GM23248 (cell line): ENCODE data around the gene RAP2B. TPM values are rescaled to one million over a fixed set of nuclear protein-coding genes. Genes with fewer than 3 reads are reported as not detected.

Experiments used
- DNase-seq: peaks from one replicate; pipeline ENCODE4 v3.0.0-alpha.2; 2015
- H2AFZ ChIP-seq: fragments of 200-600 bp; sonication (generic); 2 replicates; pipeline ENCODE4 v1.6.1; 2016; ENCODE audit warnings: antibody characterized with exemption
- H3F3A ChIP-seq: fragments of 200-600 bp; sonication (generic); 2 replicates; pipeline ENCODE4 v1.6.1; 2016; ENCODE audit warnings: mild to moderate bottlenecking, antibody characterized with exemption, mixed run types; ENCODE audit not compliant: insufficient read depth
- H3K27ac ChIP-seq: fragments of 200-600 bp; sonication (generic); 2 replicates; pipeline ENCODE4 v1.5.1; 2016; ENCODE audit warnings: mild to moderate bottlenecking
- H3K27me3 ChIP-seq: fragments of 200-600 bp; sonication (generic); replicated peaks from 2 replicates; pipeline ENCODE4 v1.6.1; 2016; ENCODE audit warnings: mild to moderate bottlenecking; ENCODE audit not compliant: insufficient read depth
- H3K36me3 ChIP-seq: fragments of 200-600 bp; sonication (generic); 2 replicates; pipeline ENCODE4 v1.6.1; 2016; ENCODE audit warnings: low read depth, mild to moderate bottlenecking
- H3K4me1 ChIP-seq: fragments of 200-600 bp; sonication (generic); 2 replicates; pipeline ENCODE4 v1.6.1; 2016; ENCODE audit warnings: mild to moderate bottlenecking; ENCODE audit not compliant: insufficient read depth
- H3K4me2 ChIP-seq: fragments of 200-600 bp; sonication (generic); one replicate; pipeline ENCODE4 v1.6.1; 2016; ENCODE audit warnings: mild to moderate bottlenecking; ENCODE audit not compliant: unreplicated experiment
- H3K4me3 ChIP-seq: fragments of 200-600 bp; sonication (generic); 2 replicates; pipeline ENCODE4 v1.5.1; 2016; ENCODE audit warnings: mild to moderate bottlenecking
- H3K79me2 ChIP-seq: fragments of 200-600 bp; sonication (generic); 2 replicates; pipeline ENCODE4 v1.6.1; 2016; ENCODE audit warnings: mild to moderate bottlenecking; ENCODE audit not compliant: insufficient read depth
- H3K9ac ChIP-seq: fragments of 200-600 bp; sonication (generic); 2 replicates; pipeline ENCODE4 v1.6.1; 2016; ENCODE audit warnings: mild to moderate bottlenecking
- H3K9me2 ChIP-seq: fragments of 200-600 bp; sonication (generic); 2 replicates; pipeline ENCODE4 v1.6.1; 2016; ENCODE audit warnings: mixed run types, mild to moderate bottlenecking, moderate library complexity; ENCODE audit not compliant: insufficient read depth
- H3K9me3 ChIP-seq: fragments of 200-600 bp; sonication (generic); one replicate; pipeline ENCODE4 v1.6.1; 2017; ENCODE audit warnings: low read depth
- H4K20me1 ChIP-seq: fragments of 200-600 bp; sonication (generic); 2 replicates; pipeline ENCODE4 v1.6.0; 2016; ENCODE audit not compliant: insufficient read depth
- EZH2 ChIP-seq: fragments of 200-600 bp; sonication (generic); IDR thresholded peaks from 2 replicates; pipeline ENCODE4 v1.6.1; 2018; ENCODE audit warnings: antibody characterized with exemption, mild to moderate bottlenecking; ENCODE audit not compliant: insufficient read depth, poor library complexity, severe bottlenecking
- EZH2phosphoT487 ChIP-seq: fragments of 200-600 bp; sonication (generic); IDR thresholded peaks from 2 replicates; pipeline ENCODE4 v1.6.1; 2018; ENCODE audit warnings: antibody characterized with exemption, moderate library complexity, mild to moderate bottlenecking, low read depth; ENCODE audit not compliant: insufficient read depth
- WGBS, 2 experiments: methylation state at CpG; one replicate each; pipeline ENCODE4 v1.1.6; 2015 to 2017; ENCODE audit warnings: low lambda C conversion rate in 2 of 2, low coverage in 1 of 2; ENCODE audit errors: missing lambda C conversion rate in 2 of 2; 5-methylcytosine and 5-hydroxymethylcytosine counted together
- in situ Hi-C: fragments of 300-500 bp; cut with MboI; formaldehyde crosslinking; loops from 2 replicates; pipeline ENCODE4 v1.15.0; 2020
- polyA plus RNA-seq: library from polyadenylated mRNA; unstranded; fragments of >200 nt; fragmentation: Nextera tagmentation; extraction: Ambion mirVana; gene quantifications from 2 replicates; pipeline ENCODE4 v1.2.1, GENCODE V29; 2016
- total RNA-seq: library from RNA; depleted of rRNA; stranded (reverse); fragments of >200 nt; shearing (Covaris generic); gene quantifications from 2 replicates; pipeline ENCODE4 v1.2.3, GENCODE V29; 2014

Gene RAP2B
- total and polyA plus RNA-seq, 2 experiments from 2014 or later, result 12.9 to 13.2 TPM

DNA sequence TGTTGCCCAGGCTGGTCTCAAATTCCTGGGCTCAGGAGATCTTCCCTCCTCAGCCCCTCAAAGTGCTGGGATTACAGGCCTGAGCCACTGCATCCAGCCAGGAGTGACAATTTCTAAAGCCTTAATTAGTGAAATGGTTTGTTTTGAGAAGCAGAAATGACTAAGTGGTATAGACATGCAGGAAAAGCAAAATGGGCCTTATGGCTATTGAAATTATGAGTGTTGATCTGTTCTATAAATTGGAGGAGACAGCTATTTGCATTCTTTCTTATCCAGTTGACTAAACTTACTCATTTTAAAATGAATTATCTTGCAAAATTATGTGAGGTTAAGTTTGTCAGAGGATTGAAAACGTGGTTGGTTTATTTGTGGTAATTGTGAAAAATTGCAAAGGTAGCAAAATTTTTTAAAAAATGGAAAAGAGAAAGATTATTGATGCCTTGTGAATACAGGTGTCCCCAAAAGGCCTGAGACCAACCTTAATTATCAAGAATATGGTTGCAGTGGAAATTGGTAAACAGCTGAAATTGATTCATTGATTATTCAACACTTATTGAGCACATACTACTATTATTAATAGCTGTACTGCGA is 7.9 kb downstream of the RAP2B start:
- no peak overlapping the region for H2AFZ ChIP-seq
- H3K4me3 ChIP-seq, result no peak overlapping the region
- TF ChIP-seq EZH2phosphoT487, result no peak
- no peak for TF ChIP-seq EZH2
- no peaks in the 10 kb centered on the region for H3K9me2 ChIP-seq
- no peaks in the 10 kb centered on the region for H3K9me3 ChIP-seq
- no peak overlapping the region for H3K4me2 ChIP-seq
- WGBS, 2 experiments, result 48 to 51% methylated on average over 2 of the region's 2 CpGs
- peaks cover 41% of the 10 kb centered on the region for H3K79me2 ChIP-seq
- H3K9ac ChIP-seq, result no peak overlapping the region
- H3K27me3 ChIP-seq, result no peaks in the 10 kb centered on the region
- in situ Hi-C loops, result loop anchor here (10.0 to 25.0 kb wide), 4 partner anchors 115 to 592 kb away; no protein-coding TSS in a partner anchor
- peaks cover 40% of the 10 kb centered on the region for H3K4me1 ChIP-seq
- H3F3A ChIP-seq, result peaks cover 34% of the 10 kb centered on the region
- no peaks in the 10 kb centered on the region for H3K36me3 ChIP-seq
- no peak overlapping the region for H3K27ac ChIP-seq
- H4K20me1 ChIP-seq, result peaks cover 8% of the 10 kb centered on the region; the same call in 1 of the 2 replicates
- DNase-seq, result peak; percentile 11

GRCh38 chr3:153171256-153171655 is 9.2 kb downstream of the RAP2B start:
- H2AFZ ChIP-seq, result no peak overlapping the region
- no peak overlapping the region for H3K4me2 ChIP-seq
- H3K9ac ChIP-seq, result no peak overlapping the region
- H3K27ac ChIP-seq, result no peak overlapping the region
- H3K4me1 ChIP-seq, result peaks cover 27% of the 10 kb centered on the region
- peaks cover 29% of the 10 kb centered on the region for H3F3A ChIP-seq
- no peaks in the 10 kb centered on the region for H3K9me2 ChIP-seq
- H3K9me3 ChIP-seq, result no peaks in the 10 kb centered on the region
- no peak for TF ChIP-seq EZH2phosphoT487
- no peak for TF ChIP-seq EZH2
- no peak for DNase-seq
- H3K79me2 ChIP-seq, result peaks cover 28% of the 10 kb centered on the region
- H3K4me3 ChIP-seq, result no peak overlapping the region
- no peaks in the 10 kb centered on the region for H3K36me3 ChIP-seq
- WGBS, 2 experiments, result 72 to 78% methylated on average over 2 of the region's 2 CpGs
- H3K27me3 ChIP-seq, result no peaks in the 10 kb centered on the region
- in situ Hi-C loops, result loop anchor here (25.0 kb wide), 1 partner anchor 591 kb away; no protein-coding TSS in a partner anchor
- no peaks in the 10 kb centered on the region; the same call in 1 of the 2 replicates for H4K20me1 ChIP-seq

GRCh38 chr3:153171918-153172317 is 9.9 kb downstream of the RAP2B start:
- 92 to 95% methylated on average over 4 of the region's 4 CpGs for WGBS, 2 experiments
- TF ChIP-seq EZH2 (no peak), EZH2phosphoT487 (no peak)
- H3K9ac ChIP-seq, result no peak overlapping the region

GRCh38 chr3:153172796-153173757 is 11.1 kb downstream of the RAP2B start:
- 88 to 91% methylated on average over 19 of the region's 19 CpGs for WGBS, 2 experiments
- Histone ChIP-seq H3K9ac (no peak overlapping the region), H3K79me2 (peaks cover 9% of the 10 kb centered on the region; the same call in 1 of the 2 replicates), H3K9me2 (no peaks in the 10 kb centered on the region), H3K4me2 (peak overlapping the region; percentile 25), H3K4me3 (no peak overlapping the region), H2AFZ (no peak overlapping the region), H4K20me1 (no peaks in the 10 kb centered on the region), H3K27ac (no peak overlapping the region), H3K9me3 (no peaks in the 10 kb centered on the region), H3K36me3 (no peaks in the 10 kb centered on the region), H3F3A (peaks cover 29% of the 10 kb centered on the region), H3K4me1 (peaks cover 19% of the 10 kb centered on the region), H3K27me3 (no peaks in the 10 kb centered on the region)
- no peak for TF ChIP-seq EZH2
- no peak for TF ChIP-seq EZH2phosphoT487
- in situ Hi-C loops, result loop anchor here (25.0 kb wide), 1 partner anchor 589 kb away; no protein-coding TSS in a partner anchor
- no peak for DNase-seq

More at GRCh38 chr3:153171918-153172317, 9.9 kb downstream of the RAP2B start:
- no peaks in the 10 kb centered on the region for H3K27me3 ChIP-seq
- H2AFZ ChIP-seq, result no peak overlapping the region
- no peaks in the 10 kb centered on the region for H3K9me3 ChIP-seq
- in situ Hi-C loops, result loop anchor here (25.0 kb wide), 1 partner anchor 590 kb away; no protein-coding TSS in a partner anchor
- DNase-seq, result no peak
- no peak overlapping the region for H3K4me3 ChIP-seq
- no peaks in the 10 kb centered on the region; the same call in 1 of the 2 replicates for H4K20me1 ChIP-seq
- H3K79me2 ChIP-seq, result peaks cover 21% of the 10 kb centered on the region
- peaks cover 29% of the 10 kb centered on the region for H3F3A ChIP-seq
- no peak overlapping the region for H3K27ac ChIP-seq
- no peaks in the 10 kb centered on the region for H3K9me2 ChIP-seq
- H3K36me3 ChIP-seq, result no peaks in the 10 kb centered on the region
- H3K4me1 ChIP-seq, result peaks cover 20% of the 10 kb centered on the region
- no peak overlapping the region for H3K4me2 ChIP-seq
